ENCODE data around the gene KCNQ1. TPM values are rescaled to one million over a fixed set of nuclear protein-coding genes. Genes with fewer than 3 reads are reported as not detected.

Gene KCNQ1
- total RNA-seq, 1 experiment from 2014 or later, result 0.71 TPM

DNA sequence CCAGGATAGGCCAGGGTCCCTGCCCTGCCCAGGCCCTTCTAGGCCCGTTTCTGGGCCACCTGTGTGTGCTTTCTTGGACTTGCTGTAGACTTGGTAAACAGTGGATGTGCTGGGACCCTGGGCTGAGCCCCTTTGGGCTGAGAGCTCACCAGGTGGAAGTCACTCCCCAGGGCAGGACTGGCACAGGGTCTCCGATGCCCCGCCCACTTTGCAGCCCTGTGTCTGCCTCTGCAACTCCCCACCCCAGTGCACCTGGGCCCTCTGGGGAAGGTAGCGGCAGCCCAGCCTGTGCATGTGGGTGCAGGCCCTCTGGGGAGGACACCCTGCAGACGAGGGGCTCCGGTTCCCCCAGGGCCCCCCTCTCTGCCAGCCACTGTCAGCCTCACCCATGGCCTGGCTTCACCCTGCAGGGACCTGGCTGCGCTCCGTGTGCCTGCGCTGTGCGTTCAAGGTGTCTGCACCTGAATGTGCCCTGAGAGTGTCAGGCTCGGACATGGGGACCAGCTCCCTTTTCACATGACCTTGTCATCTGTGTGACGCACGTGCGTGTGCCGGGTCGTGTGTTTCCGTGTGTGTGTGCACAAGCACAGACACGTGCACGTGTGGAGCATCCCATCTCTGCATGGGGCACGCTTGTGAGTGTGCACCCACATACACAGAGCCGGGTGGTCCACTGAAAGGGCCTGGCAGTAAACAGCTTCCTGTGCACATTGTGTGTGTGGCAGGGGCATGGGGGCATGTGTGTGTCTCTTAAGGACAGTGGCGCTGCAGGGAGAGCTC, 136.5 kb downstream of the KCNQ1 start:
- no peak for DNase-seq (ENCODE audit: low read depth, low spot score)
- in situ Hi-C loops (cut with HindIII; ENCODE audit: low pct_unique_long_range_greater_than_20kb, low sequenced_read_pairs), result no loop called here

DNA sequence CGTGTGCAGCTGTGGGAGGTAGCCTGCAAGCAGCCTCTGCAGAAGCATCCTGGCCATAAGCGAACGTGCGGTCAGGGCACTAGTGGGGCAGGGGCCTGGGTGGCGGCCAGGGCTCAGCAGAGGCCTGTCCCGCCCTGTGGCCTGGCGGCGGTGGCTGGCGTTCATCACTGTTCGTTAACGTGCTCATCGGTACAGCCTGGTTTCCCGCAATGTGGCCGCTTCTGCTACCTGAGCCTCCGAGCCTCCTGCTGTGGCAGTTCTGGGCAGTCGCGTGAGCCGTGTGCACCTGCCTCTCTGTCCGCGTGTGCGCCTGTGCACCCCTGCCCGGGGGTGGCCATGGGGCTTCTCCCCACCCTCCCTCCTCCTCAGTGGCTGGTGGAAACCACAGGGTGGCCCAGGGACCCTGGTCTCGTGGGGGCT, 137.1 kb downstream of the KCNQ1 start:
- DNase-seq (ENCODE audit: low read depth, low spot score), result no peak
- in situ Hi-C loops (cut with HindIII; ENCODE audit: low pct_unique_long_range_greater_than_20kb, low sequenced_read_pairs), result no loop called here

DNA sequence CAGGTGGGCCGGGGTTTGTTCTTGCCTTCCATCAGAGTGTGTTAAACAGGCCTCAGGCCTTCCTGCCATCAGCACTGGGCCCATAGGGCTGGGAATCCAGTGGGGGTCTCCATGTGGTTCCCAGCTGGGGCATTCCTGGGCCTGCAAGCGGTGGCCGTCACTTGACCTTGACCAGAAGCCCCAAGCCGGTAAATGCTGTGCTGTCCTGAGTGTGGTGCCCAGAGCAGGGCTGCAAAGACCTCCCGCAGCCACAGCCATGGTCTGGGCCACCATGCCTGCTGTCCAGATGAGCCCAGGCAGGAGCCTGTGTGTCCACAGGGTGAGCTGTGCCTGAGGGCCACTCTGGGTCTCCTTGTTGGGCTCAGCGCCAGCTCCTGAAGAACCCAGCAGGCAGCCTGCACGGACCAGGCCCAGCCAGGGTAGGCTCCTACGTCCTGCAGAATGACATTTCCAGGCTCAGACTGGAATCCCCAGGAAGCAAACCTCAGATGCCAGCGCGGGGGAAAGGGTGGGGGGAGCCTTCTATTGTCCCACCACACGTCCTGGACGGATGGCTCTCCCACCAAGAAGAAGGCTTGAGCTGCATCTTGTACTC, 137.6 kb downstream of the KCNQ1 start:
- no peak for DNase-seq (ENCODE audit: low read depth, low spot score)
- in situ Hi-C loops (cut with HindIII; ENCODE audit: low pct_unique_long_range_greater_than_20kb, low sequenced_read_pairs), result no loop called here

DNA sequence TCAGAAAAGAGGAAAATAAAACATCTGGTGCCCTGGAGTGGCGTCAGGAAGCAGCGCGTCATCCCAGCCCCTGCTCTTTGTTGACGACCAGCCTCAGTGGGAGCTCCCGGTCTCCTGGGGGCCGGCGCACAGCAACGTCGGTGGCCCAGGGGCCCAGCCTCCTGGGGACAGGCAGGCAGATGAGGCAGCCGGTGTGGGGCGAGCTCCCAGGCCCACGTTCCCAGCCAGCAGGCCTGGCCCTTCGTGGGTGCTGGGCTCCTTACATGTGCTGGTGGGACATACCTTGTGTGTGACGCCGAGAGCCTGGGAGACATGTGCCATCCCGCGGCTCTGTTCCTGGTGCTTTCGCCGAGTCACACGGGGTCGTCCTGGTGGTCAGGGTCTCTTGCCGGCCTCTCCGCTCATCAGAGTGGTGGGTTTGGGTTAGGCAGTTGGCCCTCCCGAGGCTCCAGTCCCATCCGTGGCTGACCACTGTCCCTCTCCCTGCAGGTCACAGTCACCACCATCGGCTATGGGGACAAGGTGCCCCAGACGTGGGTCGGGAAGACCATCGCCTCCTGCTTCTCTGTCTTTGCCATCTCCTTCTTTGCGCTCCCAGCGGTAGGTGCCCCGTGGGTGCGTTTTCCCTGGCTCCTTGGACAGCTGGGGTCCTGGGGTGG, 138.3 kb downstream of the KCNQ1 start:
- DNase-seq (ENCODE audit: low read depth, low spot score), result no peak
- in situ Hi-C loops (cut with HindIII; ENCODE audit: low pct_unique_long_range_greater_than_20kb, low sequenced_read_pairs), result no loop called here

DNA sequence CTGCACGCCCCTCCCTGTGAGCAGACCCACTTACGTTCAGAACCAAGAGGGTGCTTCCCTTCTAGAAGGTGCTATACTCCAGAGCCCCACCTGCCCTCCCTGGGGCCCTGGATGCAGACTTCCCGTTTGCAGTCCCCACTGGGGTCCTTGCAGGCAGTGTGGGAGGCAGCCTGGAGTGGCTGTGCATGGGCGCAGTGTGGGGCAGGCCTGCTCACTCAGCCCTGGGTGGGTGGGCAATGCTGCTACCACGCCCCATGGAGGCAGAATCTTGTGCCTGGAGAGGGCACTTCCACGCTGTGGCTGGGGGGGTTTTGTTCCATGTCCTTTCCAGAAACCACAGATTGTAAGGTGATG, 138.8 kb downstream of the KCNQ1 start:
- in situ Hi-C loops (cut with HindIII; ENCODE audit: low pct_unique_long_range_greater_than_20kb, low sequenced_read_pairs), result no loop called here
- no peak for DNase-seq (ENCODE audit: low read depth, low spot score)

DNA sequence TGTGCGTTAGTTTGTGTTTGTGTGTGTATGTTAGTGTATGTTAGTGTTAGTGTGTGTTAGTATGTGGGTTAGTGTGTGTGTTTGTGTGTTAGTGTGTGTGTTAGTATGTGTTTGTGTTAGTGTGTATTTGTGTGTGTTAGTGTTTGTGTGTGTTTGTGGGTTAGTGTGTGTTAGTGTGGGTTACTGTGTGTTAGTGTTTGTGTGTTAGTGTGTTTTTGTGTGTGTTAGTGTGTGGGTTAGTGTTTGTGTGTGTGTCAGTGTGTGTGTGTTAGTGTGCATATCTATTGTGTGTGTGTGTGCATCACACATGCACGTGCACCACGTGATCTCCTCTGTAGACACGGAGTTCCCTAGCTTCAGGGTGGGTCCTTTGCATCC, 139.6 kb downstream of the KCNQ1 start:
- in situ Hi-C loops (cut with HindIII; ENCODE audit: low pct_unique_long_range_greater_than_20kb, low sequenced_read_pairs), result no loop called here
- no peak for DNase-seq (ENCODE audit: low read depth, low spot score)

DNA sequence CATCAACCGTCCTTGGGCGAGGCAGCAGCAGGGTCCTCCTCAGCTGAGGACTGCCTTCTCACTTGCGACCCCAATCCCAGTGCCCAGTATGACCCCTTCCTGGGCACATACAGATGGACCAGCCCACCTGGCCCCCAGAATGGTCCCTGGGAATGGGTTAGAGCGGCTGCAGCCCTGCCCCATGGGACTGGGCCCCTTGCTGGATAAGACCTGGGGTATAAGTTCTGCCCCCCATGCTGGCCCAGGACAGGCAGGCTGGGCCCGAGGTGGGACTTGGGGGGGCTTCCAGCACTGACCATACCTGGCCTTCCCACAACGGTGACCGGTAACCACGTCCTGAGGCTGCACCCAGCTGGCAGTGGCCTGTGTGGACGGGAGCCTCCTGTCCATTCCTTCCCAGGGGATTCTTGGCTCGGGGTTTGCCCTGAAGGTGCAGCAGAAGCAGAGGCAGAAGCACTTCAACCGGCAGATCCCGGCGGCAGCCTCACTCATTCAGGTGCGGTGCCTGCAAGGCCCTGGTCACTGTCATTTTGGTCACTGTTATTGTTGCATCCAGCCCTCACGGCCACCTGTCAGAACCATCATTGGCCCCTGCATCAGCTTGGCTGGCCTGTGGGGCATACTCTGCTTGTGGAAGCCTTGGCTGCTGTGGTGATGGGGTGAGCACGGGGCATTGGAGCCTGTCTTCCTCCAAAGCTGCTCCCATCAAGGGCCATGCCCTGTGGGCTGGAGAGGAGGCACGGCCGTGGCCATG, 140.2 kb downstream of the KCNQ1 start:
- no peak for DNase-seq (ENCODE audit: low read depth, low spot score)
- in situ Hi-C loops (cut with HindIII; ENCODE audit: low pct_unique_long_range_greater_than_20kb, low sequenced_read_pairs), result no loop called here

DNA sequence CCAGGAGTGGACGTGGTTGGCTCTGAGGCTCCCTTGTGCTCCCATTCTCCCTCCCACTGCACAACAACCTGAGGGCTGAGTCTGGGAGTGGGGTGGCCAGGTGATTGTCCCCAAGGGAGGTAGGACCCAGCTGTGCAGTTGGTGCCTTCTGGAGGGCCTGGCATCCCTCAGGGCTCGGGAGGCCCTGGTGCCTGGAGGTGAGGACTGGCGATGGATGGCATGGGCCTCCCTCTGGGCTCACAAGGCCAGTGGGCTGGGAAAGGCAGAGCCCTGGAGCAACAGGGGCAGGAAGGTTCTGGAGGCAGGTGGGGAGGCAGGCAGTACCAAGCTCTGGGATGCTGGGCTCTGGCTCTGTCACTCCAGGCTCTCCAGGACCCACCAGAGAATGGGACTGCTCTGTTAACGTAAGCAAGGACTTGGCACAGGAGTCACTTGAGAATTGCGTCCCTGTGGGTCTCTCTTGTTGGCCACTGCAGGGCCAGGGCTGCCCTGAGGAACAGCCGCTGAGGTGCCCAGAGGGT, 140.8 kb downstream of the KCNQ1 start:
- no peak for DNase-seq (ENCODE audit: low read depth, low spot score)
- in situ Hi-C loops (cut with HindIII; ENCODE audit: low pct_unique_long_range_greater_than_20kb, low sequenced_read_pairs), result no loop called here

DNA sequence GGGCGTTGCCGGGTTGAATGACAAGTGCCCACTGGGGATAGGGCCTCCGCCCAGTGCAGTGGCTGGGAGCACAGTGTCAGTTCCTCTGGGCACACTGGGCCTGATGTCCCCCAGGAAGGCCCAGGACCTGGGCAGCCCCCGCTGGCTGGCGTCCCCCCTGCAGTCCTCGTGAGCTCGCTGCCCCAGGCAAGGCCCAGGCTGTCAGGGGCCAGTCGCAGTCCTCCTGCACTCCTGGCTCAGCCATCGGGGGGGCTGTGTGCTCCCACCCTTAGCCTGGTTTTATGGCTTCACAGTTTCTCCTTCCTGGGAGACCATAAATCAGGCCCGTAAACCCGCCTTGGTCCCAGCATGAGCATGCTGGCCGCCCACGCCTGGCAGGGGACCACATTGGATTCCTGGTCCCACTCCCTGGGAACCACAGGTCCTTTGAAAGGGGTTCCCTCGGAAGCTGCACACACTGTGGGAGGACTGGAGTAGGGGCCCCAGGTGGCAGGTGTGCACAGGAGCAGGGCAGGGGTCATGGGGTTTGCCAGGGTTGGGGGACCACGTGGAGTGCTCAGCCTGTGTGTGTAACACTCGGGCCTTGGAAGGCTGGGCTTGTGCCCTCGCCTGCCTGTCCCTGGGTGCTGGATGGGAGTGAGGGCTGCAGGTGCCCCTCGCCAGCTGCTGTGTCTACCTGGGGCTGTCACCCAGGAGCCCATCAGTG, 141.4 kb downstream of the KCNQ1 start:
- in situ Hi-C loops (cut with HindIII; ENCODE audit: low pct_unique_long_range_greater_than_20kb, low sequenced_read_pairs), result no loop called here
- no peak for DNase-seq (ENCODE audit: low read depth, low spot score)

DNA sequence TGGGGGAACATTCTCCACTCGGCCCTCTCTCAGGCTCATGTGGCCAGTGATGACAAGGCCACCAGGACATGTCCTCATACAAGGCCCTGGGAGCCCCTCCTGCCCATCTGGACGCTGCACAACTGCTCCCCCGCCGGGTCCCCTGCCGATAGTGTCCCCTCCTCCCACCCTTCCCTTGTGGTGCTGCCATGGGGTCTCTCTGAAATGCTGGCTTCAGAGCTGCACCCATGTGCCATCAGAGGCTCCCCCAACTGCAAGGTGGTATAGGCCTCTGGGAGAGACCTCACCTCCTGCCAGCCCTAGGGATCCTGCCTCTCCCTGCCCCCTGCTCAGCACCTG, 142.0 kb downstream of the KCNQ1 start:
- in situ Hi-C loops (cut with HindIII; ENCODE audit: low pct_unique_long_range_greater_than_20kb, low sequenced_read_pairs), result no loop called here
- DNase-seq (ENCODE audit: low read depth, low spot score), result no peak

DNA sequence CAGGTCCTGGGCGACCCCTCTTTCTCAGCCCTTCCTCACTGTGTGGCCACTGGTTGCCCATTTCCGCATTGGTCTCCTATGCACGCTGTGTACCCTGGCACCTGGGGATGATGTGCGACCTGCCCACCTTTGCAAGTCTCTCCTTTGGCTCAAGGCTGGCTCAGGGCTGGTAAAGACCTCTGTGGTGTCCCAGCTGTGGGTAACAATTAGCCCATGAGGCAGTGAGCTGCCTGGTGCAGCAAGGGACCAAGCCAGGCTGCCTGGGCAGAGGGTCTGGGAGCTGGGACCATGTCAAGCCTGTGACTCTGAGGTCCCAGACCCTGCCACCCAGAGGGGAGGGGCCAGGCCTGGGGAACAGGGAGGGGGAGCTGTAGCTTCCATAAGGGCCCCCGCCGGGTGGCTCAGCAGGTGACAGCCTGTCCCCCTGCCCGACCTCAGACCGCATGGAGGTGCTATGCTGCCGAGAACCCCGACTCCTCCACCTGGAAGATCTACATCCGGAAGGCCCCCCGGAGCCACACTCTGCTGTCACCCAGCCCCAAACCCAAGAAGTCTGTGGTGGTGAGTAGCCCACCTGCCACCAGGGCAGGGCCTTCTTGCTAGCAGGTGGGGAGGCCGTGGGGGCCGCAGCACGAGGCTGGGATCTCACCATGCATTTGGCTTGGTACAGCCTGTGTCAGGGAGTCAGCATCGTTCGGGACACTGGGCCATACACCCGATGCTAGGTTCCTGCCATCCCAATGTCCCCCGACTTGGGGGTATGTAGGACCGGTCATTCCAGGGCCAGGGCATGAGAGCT, 142.5 kb downstream of the KCNQ1 start:
- DNase-seq (ENCODE audit: low read depth, low spot score), result no peak
- in situ Hi-C loops (cut with HindIII; ENCODE audit: low pct_unique_long_range_greater_than_20kb, low sequenced_read_pairs), result no loop called here

DNA sequence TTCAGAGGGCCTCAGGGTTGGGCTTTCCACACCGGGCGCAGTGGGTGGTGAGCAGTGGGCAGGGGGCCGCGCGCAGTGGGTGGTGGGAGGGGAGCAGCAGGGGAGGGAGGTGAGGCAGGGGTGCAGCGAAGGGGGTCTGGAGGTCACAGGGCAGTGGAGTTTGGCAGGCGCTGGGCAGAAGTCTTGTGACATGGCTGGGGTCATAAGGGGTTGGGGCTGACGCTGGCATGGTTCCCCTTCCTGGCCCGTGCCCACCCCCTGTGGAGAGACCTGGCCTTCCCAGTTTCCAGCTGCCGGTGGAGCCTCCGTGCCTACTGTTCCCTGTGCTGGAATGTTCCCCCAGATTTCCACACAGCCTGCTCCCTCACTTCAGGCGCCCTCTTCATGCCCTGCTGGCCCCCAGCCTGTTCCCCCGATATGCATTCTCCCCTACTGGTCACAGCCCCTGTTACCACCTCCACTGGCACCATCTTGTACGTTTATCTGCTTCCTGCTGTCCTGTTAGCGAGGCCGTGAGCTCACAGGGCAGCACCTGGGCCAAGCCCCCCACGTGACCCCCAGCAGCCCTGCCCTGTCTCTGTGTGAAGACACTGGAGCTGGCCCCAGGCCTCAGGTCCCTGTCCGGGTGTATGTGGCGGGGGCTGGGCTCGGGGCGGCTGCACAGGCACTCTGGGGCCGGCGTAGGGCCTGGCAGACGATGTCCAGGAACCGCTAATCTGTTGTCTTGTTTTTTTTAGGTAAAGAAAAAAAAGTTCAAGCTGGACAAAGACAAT, 143.4 kb downstream of the KCNQ1 start:
- in situ Hi-C loops (cut with HindIII; ENCODE audit: low pct_unique_long_range_greater_than_20kb, low sequenced_read_pairs), result no loop called here
- DNase-seq (ENCODE audit: low read depth, low spot score), result no peak

DNA sequence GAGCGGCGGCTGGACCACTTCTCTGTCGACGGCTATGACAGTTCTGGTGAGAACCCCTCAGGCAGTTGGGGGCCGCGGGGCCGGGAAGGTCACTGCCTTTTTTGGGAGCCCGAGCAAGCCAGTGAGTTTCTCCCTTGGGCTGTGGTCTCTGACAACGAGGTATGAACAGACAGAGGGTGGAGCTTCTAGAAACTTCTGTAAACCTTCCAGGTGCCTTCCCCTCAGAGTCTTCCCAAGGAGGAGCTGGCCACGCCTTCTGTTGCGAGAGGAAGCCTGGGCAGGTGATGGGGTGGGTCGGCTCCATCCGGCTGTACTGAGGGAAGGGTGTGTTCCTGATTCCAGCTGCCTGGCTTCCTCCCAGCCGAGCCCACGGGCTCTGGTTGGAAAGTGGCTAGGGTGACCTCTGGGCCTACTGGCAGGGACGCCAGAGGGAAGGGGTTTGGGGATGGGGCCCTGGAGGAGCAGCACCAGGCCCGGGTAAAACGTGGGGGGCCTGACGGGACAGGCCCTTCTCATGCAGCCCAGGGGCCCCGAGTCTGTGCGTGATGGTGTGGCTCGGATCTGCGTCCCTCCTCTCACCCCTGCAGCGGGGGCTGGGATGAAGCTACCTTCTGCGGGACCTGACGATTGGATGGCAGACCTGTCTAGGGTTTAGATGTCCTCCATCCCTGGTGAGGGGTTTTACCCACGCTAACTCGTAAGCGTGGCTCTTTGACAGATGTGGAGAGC, 144.2 kb downstream of the KCNQ1 start:
- no peak for DNase-seq (ENCODE audit: low read depth, low spot score)
- in situ Hi-C loops (cut with HindIII; ENCODE audit: low pct_unique_long_range_greater_than_20kb, low sequenced_read_pairs), result no loop called here

DNA sequence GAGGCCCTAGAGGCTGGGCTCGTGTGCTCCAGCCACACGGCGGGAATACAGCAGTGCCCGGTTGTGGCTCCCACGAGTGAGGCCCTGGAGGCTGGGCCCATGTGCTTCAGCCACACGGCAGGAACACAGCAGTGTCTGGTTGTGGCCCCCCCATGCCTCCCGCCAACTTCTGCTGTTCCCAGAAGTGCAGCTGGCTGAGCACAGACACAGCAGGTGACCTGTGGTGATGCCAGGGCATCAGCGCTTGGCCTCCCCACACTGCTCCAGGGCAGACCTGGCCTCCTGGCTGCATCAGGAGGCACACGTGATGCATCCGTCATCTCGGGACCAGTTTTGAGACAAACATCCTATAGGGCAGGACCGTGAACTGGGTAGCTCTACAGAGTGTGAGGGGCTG, 144.7 kb downstream of the KCNQ1 start:
- in situ Hi-C loops (cut with HindIII; ENCODE audit: low pct_unique_long_range_greater_than_20kb, low sequenced_read_pairs), result no loop called here
- no peak for DNase-seq (ENCODE audit: low read depth, low spot score)

DNA sequence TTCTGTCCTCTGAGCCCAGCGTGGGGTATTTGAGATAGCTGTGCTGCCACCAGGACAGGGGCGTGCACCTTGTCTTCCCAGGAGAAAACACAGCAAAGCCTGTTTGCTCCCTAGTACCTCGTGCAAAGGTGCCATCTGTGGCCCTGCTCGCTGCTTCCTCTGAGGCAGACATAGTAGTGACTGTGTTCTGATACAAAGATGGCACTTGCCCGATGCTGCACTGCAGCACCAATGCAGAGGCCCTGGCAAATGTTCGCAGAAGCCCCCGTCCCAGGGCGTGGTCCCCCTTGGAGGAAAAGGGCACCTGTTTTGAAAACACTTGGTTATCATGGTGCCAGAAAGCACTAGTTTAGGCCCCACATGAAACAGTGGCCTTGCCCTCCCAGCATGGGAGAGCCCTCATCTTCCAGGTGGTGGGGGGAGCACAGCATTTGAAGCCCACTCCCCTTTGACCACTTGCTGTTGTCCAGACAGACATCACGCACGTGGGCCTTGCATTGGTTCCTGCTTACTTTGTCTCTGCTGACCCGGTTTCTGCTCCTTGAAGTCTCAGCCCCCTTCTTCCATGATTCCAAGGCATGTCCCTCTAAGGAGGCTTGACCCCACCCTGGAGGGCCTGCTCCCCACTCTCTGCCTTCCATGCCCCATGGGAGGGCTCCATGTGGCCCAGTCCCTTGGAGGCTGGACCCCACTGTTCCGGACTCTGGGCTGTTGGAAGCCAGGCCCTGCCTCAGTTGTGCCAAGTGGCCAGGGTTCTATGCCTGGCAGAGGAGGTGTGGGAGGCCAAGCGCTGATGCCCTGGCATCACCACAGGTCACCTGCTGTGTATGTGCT, 145.5 kb downstream of the KCNQ1 start:
- no peak for DNase-seq (ENCODE audit: low read depth, low spot score)
- in situ Hi-C loops (cut with HindIII; ENCODE audit: low pct_unique_long_range_greater_than_20kb, low sequenced_read_pairs), result no loop called here

All from SK-MEL-5 (cell line).